H9 (cell line): ENCODE results near the gene COA8. TPM values are rescaled to one million over a fixed set of nuclear protein-coding genes. Genes with fewer than 3 reads are reported as not detected.
A peak's percentile ranks its signal among the peaks of the same experiment; 100 is the strongest.

ENCODE experiments used
- DNase-seq: peaks from one replicate; pipeline ENCODE4 v3.0.0-alpha.2; 2017
- H2AFZ ChIP-seq: one replicate; pipeline ENCODE4 v1.6.1; 2013; ENCODE audit warnings: mild to moderate bottlenecking, low read length, control low read depth, moderate library complexity
- H2AK5ac ChIP-seq: 2 replicates; pipeline ENCODE4 v1.6.1; 2013; ENCODE audit warnings: low read length, control low read depth, mixed read lengths; ENCODE audit not compliant: insufficient read length
- H2BK120ac ChIP-seq: one replicate; pipeline ENCODE4 v1.6.1; 2013; ENCODE audit warnings: low read depth, mild to moderate bottlenecking, low read length, control low read depth, inconsistent platforms; ENCODE audit not compliant: poor library complexity, severe bottlenecking
- H2BK12ac ChIP-seq: 2 replicates; pipeline ENCODE4 v1.6.1; 2013; ENCODE audit warnings: low read length, control low read depth, mixed read lengths, low read depth; ENCODE audit not compliant: insufficient read length
- H2BK15ac ChIP-seq: 2 replicates; pipeline ENCODE4 v1.6.1; 2013; ENCODE audit warnings: low read depth, low read length, control low read depth
- H2BK20ac ChIP-seq: one replicate; pipeline ENCODE4 v1.6.1; 2013; ENCODE audit warnings: low read depth, mild to moderate bottlenecking, low read length, control low read depth, inconsistent platforms; ENCODE audit not compliant: poor library complexity, severe bottlenecking
- H2BK5ac ChIP-seq: 2 replicates; pipeline ENCODE4 v1.6.1; 2013; ENCODE audit warnings: low read length, control low read depth, mixed read lengths; ENCODE audit not compliant: insufficient read length
- H3K14ac ChIP-seq: 2 replicates; pipeline ENCODE4 v1.6.1; 2013; ENCODE audit warnings: low read length, control low read depth; ENCODE audit not compliant: insufficient read depth
- H3K18ac ChIP-seq: 2 replicates; pipeline ENCODE4 v1.6.1; 2013; ENCODE audit warnings: low read depth, mild to moderate bottlenecking, mixed read lengths, low read length, control low read depth; ENCODE audit not compliant: insufficient read length
- H3K23ac ChIP-seq: 2 replicates; pipeline ENCODE4 v1.6.1; 2013; ENCODE audit warnings: low read length, control low read depth, mixed read lengths, low read depth; ENCODE audit not compliant: insufficient read length
- H3K23me2 ChIP-seq: 2 replicates; pipeline ENCODE4 v1.6.1; 2013; ENCODE audit warnings: low read depth, mild to moderate bottlenecking, mixed read lengths, low read length, control low read depth; ENCODE audit not compliant: insufficient read length, poor library complexity, severe bottlenecking
- H3K27ac ChIP-seq: 2 replicates; pipeline ENCODE4 v1.5.1; 2013; ENCODE audit warnings: low read length, control low read depth, mixed read lengths, low read depth; ENCODE audit not compliant: insufficient read length
- H3K27me3 ChIP-seq: 2 replicates; pipeline ENCODE4 v1.6.1; 2013; ENCODE audit warnings: low read length, control low read depth, inconsistent platforms; ENCODE audit not compliant: insufficient read depth
- H3K4ac ChIP-seq: 2 replicates; pipeline ENCODE4 v1.6.1; 2013; ENCODE audit warnings: low read depth, mild to moderate bottlenecking, control low read depth, inconsistent platforms, low read length, moderate library complexity
- H3K4me1 ChIP-seq: 2 replicates; pipeline ENCODE4 v1.6.1; 2013; ENCODE audit warnings: low read length, control low read depth, inconsistent platforms; ENCODE audit not compliant: insufficient read depth
- H3K4me2 ChIP-seq: 2 replicates; pipeline ENCODE4 v1.6.1; 2013; ENCODE audit warnings: low read length, control low read depth, mixed read lengths; ENCODE audit not compliant: insufficient read length, insufficient read depth
- H3K56ac ChIP-seq: 2 replicates; pipeline ENCODE4 v1.6.1; 2013; ENCODE audit warnings: low read depth, mild to moderate bottlenecking, mixed read lengths, low read length, control low read depth; ENCODE audit not compliant: insufficient read length
- H3K79me1 ChIP-seq: 2 replicates; pipeline ENCODE4 v1.6.1; 2013; ENCODE audit warnings: low read depth, mild to moderate bottlenecking, moderate library complexity, low read length, control low read depth, inconsistent platforms; ENCODE audit not compliant: insufficient read depth, poor library complexity, severe bottlenecking
- H3K79me2 ChIP-seq: 2 replicates; pipeline ENCODE4 v1.6.1; 2013; ENCODE audit warnings: low read length, control low read depth, inconsistent platforms; ENCODE audit not compliant: insufficient read depth
- H3K9ac ChIP-seq: 2 replicates; pipeline ENCODE4 v1.6.1; 2013; ENCODE audit warnings: low read length, control low read depth, mixed read lengths; ENCODE audit not compliant: insufficient read length; ENCODE audit errors: extremely low read depth
- H3K9me3 ChIP-seq: one replicate; pipeline ENCODE4 v1.6.1; 2013; ENCODE audit warnings: low read depth, low read length, inconsistent platforms; ENCODE audit not compliant: control insufficient read depth
- H3T11ph ChIP-seq: one replicate; pipeline ENCODE4 v1.6.1; 2013; ENCODE audit warnings: mild to moderate bottlenecking, low read length, control low read depth, inconsistent platforms
- H4K20me1 ChIP-seq: one replicate; pipeline ENCODE4 v1.6.1; 2013; ENCODE audit not compliant: control insufficient read depth, insufficient read length, insufficient read depth
- H4K5ac ChIP-seq: 2 replicates; pipeline ENCODE4 v1.6.1; 2013; ENCODE audit warnings: low read depth, mild to moderate bottlenecking, mixed read lengths, low read length, control low read depth; ENCODE audit not compliant: insufficient read length
- H4K8ac ChIP-seq: replicated peaks from 2 replicates; pipeline ENCODE4 v1.6.1; 2013; ENCODE audit warnings: low read length, control low read depth, mixed read lengths, low read depth; ENCODE audit not compliant: insufficient read length
- H4K91ac ChIP-seq: 2 replicates; pipeline ENCODE4 v1.6.1; 2013; ENCODE audit warnings: low read depth, mild to moderate bottlenecking, moderate library complexity, mixed read lengths, low read length, control low read depth; ENCODE audit not compliant: insufficient read length
- H3K27ac Mint-ChIP-seq, 3 experiments: 2 replicates in 2 of 3; 3 replicates in 1 of 3; pipeline ENCODE4 v1.8.0; 2020 to 2021; ENCODE audit warnings: mixed read lengths in 3 of 3, mild to moderate bottlenecking in 1 of 3, moderate library complexity in 1 of 3
- H3K27me3 Mint-ChIP-seq: 2 replicates; pipeline ENCODE4 v1.8.0; 2021; ENCODE audit warnings: low read depth, mild to moderate bottlenecking, moderate library complexity, mixed read lengths
- H3K36me3 Mint-ChIP-seq, 3 experiments: 2 replicates in 2 of 3; 3 replicates in 1 of 3; pipeline ENCODE4 v1.8.0; 2020 to 2021; ENCODE audit warnings: low read depth in 3 of 3, mixed read lengths in 3 of 3; ENCODE audit not compliant: insufficient read depth in 1 of 3
- H3K4me1 Mint-ChIP-seq, 2 experiments: 2 replicates each; pipeline ENCODE4 v1.8.0; 2020; ENCODE audit warnings: mixed read lengths in 2 of 2
- H3K4me3 Mint-ChIP-seq, 2 experiments: 2 replicates in 1 of 2; 3 replicates in 1 of 2; pipeline ENCODE4 v1.8.0; 2020 to 2021; ENCODE audit warnings: mild to moderate bottlenecking in 2 of 2, mixed read lengths in 2 of 2, moderate library complexity in 1 of 2
- H3K9me3 Mint-ChIP-seq, 2 experiments: 2 replicates in 1 of 2; 3 replicates in 1 of 2; pipeline ENCODE4 v1.8.0; 2020; ENCODE audit warnings: mild to moderate bottlenecking in 2 of 2, mixed read lengths in 2 of 2, moderate library complexity in 1 of 2
- CTCF ChIP-seq: fragments of 200-600 bp; sonication (generic); conservative IDR thresholded peaks from 3 replicates; pipeline ENCODE4 v1.8.0; 2021; ENCODE audit warnings: antibody characterized with exemption, mild to moderate bottlenecking
- WGBS: extraction: QIAGEN DNeasy Blood & Tissue Kit; methylation state at CpG from one replicate; pipeline ENCODE4 v1.1.7; 2013; ENCODE audit warnings: missing lambda C conversion rate, low lambda C conversion rate, mixed read lengths; ENCODE audit not compliant: insufficient read length; ENCODE audit errors: extremely low coverage; 5-methylcytosine and 5-hydroxymethylcytosine counted together
- total RNA-seq: library from RNA; stranded (reverse); gene quantifications from 2 replicates; pipeline ENCODE4 v1.2.1, GENCODE V29; 2021

The COA8 gene
- total RNA-seq, 1 experiment from 2014 or later = 45.5 TPM

- H3K23ac ChIP-seq = no peak overlapping the region
- H2BK12ac ChIP-seq = no peak overlapping the region
- peaks cover 18 to 41% of the 10 kb centered on the region in 2 experiments for H3K4me1 Mint-ChIP-seq
- peak overlapping the region in 1 of 2 experiments; percentile 62; a peak in 2 of 5 replicates for H3K4me3 Mint-ChIP-seq
- no peak for TF ChIP-seq CTCF
- no peak overlapping the region for H3T11ph ChIP-seq
- peaks cover 35% of the 10 kb centered on the region for H3K27me3 Mint-ChIP-seq
- peaks cover 4 to 5% of the 10 kb centered on the region in 2 experiments; a peak in 4 of 5 replicates for H3K9me3 Mint-ChIP-seq
- H3K79me2 ChIP-seq = peaks cover 10% of the 10 kb centered on the region; the same call in 1 of the 2 replicates
- peaks cover 4% of the 10 kb centered on the region for H4K20me1 ChIP-seq
- no peak overlapping the region for H3K14ac ChIP-seq
- no peak overlapping the region for H4K91ac ChIP-seq
- no peak overlapping the region for H3K9ac ChIP-seq
- H3K23me2 ChIP-seq = peaks cover 14% of the 10 kb centered on the region
- no peak overlapping the region for H3K4me2 ChIP-seq
- H2AFZ ChIP-seq = no peak overlapping the region
- no peak overlapping the region for H2BK120ac ChIP-seq
- no peak overlapping the region for H2BK20ac ChIP-seq
- peaks cover 13% of the 10 kb centered on the region for H3K79me1 ChIP-seq
- no peak overlapping the region for H3K18ac ChIP-seq
- H3K36me3 Mint-ChIP-seq = peaks cover 1 to 8% (median 4%) of the 10 kb centered on the region in 3 experiments; a peak in 5 of 7 replicates
- no peak overlapping the region for H3K56ac ChIP-seq
- no peak overlapping the region for H4K5ac ChIP-seq
- no peaks in the 10 kb centered on the region; the same call in 1 of the 2 replicates for H3K4me1 ChIP-seq
- no peaks in the 10 kb centered on the region for H3K9me3 ChIP-seq
- H3K27ac Mint-ChIP-seq = peak overlapping the region in 1 of 3 experiments; percentile 44; a peak in 1 of 7 replicates
- DNase-seq = no peak
- H2AK5ac ChIP-seq = no peak overlapping the region
- no peak overlapping the region for H3K4ac ChIP-seq
- no CpG with 5 or more reads among the region's 1 CpG for WGBS
- H3K27ac ChIP-seq = no peak overlapping the region
- no peak overlapping the region for H2BK5ac ChIP-seq
- H3K27me3 ChIP-seq = peaks cover 7% of the 10 kb centered on the region; the same call in 1 of the 2 replicates
- H2BK15ac ChIP-seq = no peak overlapping the region
- H4K8ac ChIP-seq = no peak overlapping the region
These were observed 35.9 kb upstream of the COA8 start for GRCh38 chr14:103526914-103527248.
